GM20000 (cell line): ENCODE data around the gene DYNC1I2.
"Not testable (repeated sequence)": the region's sequence is repeated elsewhere in the genome, so short reads cannot be mapped to it uniquely, and the experiment has no call there.

Experiments used
- DNase-seq: peaks from one replicate; pipeline ENCODE4 v3.0.0; 2012; ENCODE audit warnings: low spot score
- CTCF ChIP-seq: IDR thresholded peaks from 2 replicates; pipeline ENCODE4 v1.5.1; 2012; ENCODE audit warnings: mild to moderate bottlenecking, control low read depth; ENCODE audit errors: extremely low read depth, missing control alignments

DYNC1I2 gene

GRCh38 chr2:171762879-171763573 lies 75.8 kb downstream of the DYNC1I2 start:
- no peak for DNase-seq
- TF ChIP-seq CTCF, result no peak

- no peak for TF ChIP-seq CTCF
Measured at GRCh38 chr2:171763602-171764001, 76.3 kb downstream of the DYNC1I2 start.

GRCh38 chr2:171771463-171771862 lies 84.2 kb downstream of the DYNC1I2 start:
- TF ChIP-seq CTCF, result no peak
- no peak for DNase-seq

More at GRCh38 chr2:171763602-171764001, 76.3 kb downstream of the DYNC1I2 start:
- DNase-seq, result no peak

GRCh38 chr2:171772373-171772772 lies 85.1 kb downstream of the DYNC1I2 start:
- DNase-seq, result no peak
- TF ChIP-seq CTCF, result no peak

- not testable (repeated sequence) for DNase-seq
Measured at GRCh38 chr2:171774581-171774980, 87.3 kb downstream of the DYNC1I2 start.

GRCh38 chr2:171778515-171778914 lies 91.2 kb downstream of the DYNC1I2 start:
- no peak for TF ChIP-seq CTCF
- no peak for DNase-seq

GRCh38 chr2:171785450-171785849 lies 98.2 kb downstream of the DYNC1I2 start:
- no peak for DNase-seq
- TF ChIP-seq CTCF, result no peak
